Measurements from ENCODE around the gene KDR.

KDR gene

DNA sequence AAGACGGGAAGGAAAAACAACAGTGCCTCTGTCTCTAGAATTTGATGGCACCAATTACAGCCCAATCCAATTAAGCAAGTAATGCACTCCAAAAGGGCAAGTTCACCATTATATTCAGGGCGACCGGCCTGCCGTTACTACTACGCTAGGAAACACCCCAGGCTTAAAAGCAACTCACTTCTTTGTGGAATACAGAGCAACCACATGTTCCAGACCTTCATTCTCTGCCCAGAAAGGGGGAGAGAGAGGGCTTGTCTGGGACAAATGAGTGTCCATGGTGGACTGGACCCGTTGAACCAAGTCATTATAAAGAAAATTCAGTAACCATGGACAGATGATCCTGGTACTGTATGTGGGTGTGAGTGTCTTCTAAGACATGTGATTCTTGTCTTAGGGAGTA lies 1.6 kb downstream of the KDR start:
- DNase-seq (ENCODE audit: low read depth), result no peak

DNA sequence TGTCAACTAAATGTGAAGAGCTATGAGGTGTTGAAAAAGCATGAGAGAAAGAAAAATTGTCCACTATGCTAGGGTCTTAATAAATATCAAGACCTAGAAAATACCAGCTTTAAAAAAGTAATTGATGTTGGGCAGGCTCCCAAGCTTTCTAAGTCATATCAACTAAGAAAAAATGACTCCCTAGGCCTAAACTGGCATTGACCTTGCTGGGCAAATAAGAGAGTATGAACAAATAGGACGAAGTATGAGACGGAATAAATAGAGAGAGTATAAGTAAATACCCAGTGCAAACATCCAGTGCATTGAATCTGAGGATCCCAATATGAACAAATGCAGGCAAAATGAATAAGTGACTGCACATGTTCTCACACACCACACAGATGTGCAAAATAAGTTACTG lies 3.2 kb downstream of the KDR start:
- no peak for DNase-seq (ENCODE audit: low read depth)

- no peak for DNase-seq (ENCODE audit: low read depth)
These were observed 4.1 kb downstream of the KDR start for GRCh38 chr4:55121246-55121645.

GRCh38 chr4:55118397-55118796 lies 7.0 kb downstream of the KDR start:
- no peak for DNase-seq (ENCODE audit: low read depth)

DNA sequence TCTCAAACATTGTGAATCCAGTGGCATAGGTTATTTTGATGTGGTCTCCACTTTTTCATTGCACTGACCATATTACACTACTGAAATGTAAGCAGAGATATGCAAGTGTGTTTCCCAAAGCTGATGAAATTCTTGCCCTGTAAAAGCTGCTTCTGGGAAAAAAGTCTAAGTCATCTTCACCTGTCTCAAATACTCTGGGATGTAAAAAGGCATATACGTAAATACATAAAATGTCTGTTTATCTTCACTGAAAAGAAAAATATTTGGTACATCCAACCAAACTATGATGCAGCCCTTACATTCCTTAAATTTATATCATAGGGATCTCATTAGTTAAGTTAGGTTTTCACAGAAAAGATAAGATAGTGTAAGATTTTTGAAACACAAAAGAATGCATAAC lies 7.9 kb downstream of the KDR start:
- no peak for DNase-seq (ENCODE audit: low read depth)

GRCh38 chr4:55116450-55116849 lies 8.9 kb downstream of the KDR start:
- DNase-seq (ENCODE audit: low read depth), result no peak

GRCh38 chr4:55111601-55112000 lies 13.8 kb downstream of the KDR start:
- DNase-seq (ENCODE audit: low read depth), result no peak

DNA sequence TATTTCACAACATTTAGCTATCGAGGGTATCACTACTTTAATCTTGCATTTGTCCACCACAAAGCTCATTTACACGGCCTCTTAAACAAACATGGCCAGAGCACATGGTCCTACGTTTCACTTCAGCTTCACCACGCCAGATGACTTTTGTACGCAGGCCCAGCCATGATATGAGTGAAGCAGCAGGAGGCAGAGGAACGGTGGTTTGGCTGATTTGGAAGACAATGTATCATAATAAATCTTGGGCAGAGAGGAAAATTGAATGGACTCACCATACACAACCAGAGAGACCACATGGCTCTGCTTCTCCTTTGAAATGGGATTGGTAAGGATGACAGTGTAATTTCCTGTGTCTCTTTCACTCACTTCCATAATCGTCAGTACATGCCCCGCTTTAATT lies 15.3 kb downstream of the KDR start:
- DNase-seq (ENCODE audit: low read depth), result no peak

GRCh38 chr4:55107054-55107453 lies 18.3 kb downstream of the KDR start:
- DNase-seq (ENCODE audit: low read depth), result no peak

DNA sequence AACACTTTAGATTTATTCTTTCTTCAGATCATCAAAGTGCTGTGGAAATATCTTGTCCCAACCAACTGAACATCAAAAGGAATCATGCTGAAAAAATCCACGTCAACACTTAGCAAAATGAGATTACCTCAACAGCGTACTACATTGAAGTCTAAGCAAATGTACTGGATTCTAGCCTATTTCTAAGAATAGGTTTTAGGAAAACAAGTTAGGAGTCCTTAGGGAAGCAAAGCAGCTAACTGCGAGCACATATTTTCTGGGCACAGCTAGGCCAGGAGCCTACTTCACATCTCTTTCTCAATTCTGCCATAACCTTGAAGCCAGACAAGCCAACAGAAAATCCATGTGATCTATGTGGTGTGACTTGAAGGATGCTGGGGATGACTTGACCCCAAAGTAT lies 22.2 kb downstream of the KDR start:
- no peak for DNase-seq (ENCODE audit: low read depth)

DNA sequence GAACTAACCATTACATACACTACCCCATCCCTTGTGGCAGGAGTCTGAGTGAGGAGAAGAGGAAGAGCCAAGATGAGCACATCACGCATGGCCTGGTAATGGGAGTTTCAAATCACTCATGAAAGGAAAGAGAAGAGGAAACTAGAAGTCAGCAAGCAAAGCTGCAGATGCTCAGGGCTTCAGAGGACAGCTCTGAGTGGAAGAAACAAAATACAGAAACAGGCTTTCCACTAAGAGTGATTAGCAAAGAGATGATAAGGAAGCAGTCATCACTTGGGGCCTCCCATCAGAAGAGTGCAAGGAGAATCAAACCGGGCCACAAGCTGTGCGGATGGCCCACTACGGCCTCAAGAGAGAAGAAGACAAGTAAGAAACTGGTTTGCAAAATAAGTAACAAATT lies 25.6 kb downstream of the KDR start:
- DNase-seq (ENCODE audit: low read depth), result no peak

DNA sequence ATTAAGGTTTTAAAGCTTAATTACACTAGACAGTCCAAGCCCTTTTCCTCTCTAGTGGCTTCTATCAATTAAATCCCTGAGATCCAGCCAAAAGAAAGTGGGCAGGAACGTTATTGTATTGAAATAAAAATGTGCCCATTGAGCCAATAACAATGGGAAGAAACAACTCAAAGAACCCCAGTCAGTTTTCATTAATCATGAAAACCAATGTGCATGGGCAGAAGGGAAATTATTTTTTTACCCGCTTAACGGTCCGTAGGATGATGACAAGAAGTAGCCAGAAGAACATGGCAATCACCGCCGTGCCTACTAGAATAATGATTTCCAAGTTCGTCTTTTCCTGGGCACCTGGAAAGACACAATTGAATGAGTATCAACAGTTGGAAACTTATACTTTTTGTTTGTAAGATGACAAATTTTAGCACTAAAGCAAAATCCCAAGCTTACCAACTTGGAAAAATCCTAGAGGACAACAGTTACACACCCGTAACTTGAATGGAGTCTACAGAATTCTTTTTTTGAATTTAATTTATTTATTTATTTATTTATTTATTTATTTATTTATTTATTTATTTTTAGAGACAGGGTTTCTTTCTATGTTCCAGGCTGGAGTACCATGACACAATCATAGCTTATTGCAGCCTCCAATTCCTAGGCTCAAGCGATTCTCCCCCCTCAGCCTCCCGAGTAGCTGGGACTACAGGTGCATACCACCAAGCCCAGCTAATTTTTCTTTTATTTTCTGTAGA lies 26.8 kb downstream of the KDR start:
- no peak for DNase-seq (ENCODE audit: low read depth)

- DNase-seq (ENCODE audit: low read depth), result no peak
These were observed 28.8 kb downstream of the KDR start for GRCh38 chr4:55096619-55097018.

- no peak for DNase-seq (ENCODE audit: low read depth)
These were observed 29.4 kb downstream of the KDR start for GRCh38 chr4:55096045-55096444.

DNA sequence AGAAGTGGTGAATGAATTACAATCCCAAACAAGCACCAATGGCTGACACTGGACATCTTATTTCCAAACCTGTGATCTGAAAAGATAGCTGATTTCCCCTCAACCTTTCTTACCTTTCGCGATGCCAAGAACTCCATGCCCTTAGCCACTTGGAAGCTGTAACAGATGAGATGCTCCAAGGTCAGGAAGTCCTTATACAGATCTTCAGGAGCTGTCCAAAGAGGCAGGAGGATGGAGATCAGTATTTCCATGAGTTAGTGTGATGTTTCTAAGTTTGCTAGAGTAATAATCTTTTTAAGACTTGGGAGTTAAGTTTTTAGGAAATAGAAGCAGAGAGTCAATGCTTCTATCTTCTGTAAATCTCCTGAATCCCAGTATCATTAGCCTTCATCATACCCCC lies 32.9 kb downstream of the KDR start:
- DNase-seq (ENCODE audit: low read depth), result no peak

DNA sequence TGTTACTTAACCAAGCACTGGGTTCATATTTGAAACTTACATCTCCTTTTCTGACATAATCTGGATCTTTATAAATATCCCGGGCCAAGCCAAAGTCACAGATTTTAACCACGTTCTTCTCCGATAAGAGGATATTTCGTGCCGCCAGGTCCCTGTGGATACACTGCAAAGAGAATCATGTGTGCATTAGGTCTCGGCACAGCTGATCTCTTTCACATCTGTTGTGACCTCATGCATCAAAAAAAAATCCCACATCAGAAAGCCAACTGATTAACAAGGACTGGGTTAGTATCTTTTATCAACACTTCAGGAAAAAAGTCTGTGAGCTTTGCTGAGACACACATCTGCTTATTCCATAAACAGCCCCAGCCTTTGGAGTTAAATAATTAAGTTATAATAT lies 35.5 kb downstream of the KDR start:
- DNase-seq (ENCODE audit: low read depth), result no peak

DNA sequence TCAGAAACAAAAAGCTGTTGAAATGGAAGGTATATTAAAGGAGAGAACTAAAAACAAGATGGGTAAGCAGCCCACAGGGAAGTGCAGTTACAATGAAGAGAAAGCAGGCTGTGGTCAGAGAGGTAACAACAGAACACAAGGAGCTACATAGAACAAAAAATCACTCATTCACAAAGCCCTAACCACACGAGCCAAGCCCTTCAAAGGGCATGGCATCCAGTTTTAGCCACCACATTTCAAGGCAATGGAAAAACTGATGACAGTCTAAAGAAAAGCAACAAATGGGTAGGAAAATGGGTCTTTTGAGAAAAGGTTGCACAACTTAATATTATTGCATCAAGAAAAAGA lies 37.5 kb downstream of the KDR start:
- DNase-seq (ENCODE audit: low read depth), result no peak

DNA sequence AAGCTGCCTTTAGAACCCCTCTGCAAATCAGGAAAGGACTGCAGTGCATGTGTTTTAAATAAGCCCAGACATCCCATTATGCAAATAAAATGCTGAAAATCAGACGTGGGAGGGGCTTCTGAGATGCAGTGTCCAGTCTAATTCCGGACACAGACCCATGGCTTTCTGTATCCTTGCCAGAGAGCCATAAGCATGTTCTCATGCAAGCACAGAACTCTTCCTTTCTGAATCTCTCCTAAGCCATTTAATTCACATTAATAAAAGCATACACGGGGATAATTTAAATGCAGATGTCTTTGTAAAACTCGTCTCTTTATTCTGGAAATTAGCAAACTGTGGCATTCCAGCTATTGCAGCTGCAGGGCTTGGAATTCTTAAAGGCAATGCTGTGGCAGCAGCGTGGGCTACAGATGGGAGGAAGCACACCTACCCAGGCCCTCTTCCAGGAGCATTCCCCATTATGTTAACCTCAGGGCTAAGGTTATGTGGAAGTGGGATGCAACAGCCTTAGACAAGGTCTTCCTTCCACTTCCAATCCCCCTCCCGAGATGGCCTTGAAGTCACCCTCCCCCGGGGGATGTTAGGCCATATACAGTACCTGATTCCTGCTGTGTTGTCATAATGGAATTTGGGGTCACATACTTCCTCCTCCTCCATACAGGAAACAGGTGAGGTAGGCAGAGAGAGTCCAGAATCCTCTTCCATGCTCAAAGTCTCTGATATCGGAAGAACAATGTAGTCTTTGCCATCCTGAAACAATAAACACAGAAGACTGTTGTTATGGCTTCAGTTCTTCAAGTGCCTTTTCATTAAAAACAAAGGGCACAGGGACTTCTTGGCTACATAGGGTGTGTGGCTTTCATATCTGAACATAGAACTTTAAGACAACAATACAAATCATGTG lies 38.1 kb downstream of the KDR start:
- DNase-seq (ENCODE audit: low read depth), result no peak

- DNase-seq (ENCODE audit: low read depth), result no peak
These were observed 38.8 kb downstream of the KDR start for GRCh38 chr4:55086578-55086977.

DNA sequence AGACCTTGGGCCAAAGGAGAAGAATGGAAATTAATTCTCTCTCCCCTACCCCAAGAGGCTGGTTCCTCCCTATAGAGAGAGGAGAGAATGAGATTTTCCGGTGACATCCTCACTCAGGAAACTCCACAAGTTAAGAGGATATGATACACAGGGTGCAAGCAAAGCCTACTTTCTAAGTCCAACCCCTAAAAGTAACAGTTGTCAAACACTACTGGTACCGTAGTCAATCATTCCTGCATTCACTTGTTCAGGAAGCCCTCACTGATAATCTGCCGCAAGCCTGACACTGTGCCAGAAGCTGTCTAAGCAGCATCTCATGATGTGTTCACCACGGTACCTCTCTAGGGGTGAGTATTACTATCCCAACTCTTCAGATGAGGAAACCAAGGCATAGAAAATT lies 41.7 kb downstream of the KDR start:
- DNase-seq (ENCODE audit: low read depth), result no peak

DNA sequence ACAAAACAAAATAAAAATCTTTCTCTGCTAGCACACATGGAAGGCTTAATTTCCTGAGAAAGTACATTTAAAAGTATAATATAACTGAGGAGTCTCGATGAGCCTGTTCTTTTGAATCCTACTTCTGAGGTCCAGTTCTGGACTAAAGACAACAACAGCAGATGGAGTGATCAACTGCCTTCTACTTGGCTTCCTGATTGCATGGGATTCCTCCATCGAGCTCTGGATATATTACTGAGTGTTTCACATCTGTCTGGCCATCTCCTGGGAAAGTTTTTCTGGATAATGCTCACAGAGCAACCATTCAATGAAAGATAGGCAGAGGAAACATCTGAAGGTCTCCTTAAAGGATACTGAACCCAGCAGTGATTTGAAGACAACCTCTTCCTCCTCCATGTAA lies 42.6 kb downstream of the KDR start:
- DNase-seq (ENCODE audit: low read depth), result no peak

- no peak for DNase-seq (ENCODE audit: low read depth)
These were observed 45.1 kb downstream of the KDR start for GRCh38 chr4:55080174-55080865.
